Subcutaneous abdominal adipose tissue (tissue), 5 donors: ENCODE measurements around the gene MFSD11.
"Not testable (repeated sequence)": the region's sequence is repeated elsewhere in the genome, so short reads cannot be mapped to it uniquely, and the experiment has no call there.

Source experiments
- H3K27ac ChIP-seq: one replicate; pipeline ENCODE4 v1.7.0; 2013; ENCODE audit warnings: low read depth, mild to moderate bottlenecking, inconsistent platforms, low read length, moderate library complexity
- H3K27me3 ChIP-seq, 5 donors: one replicate each; pipeline ENCODE4 v1.7.0; 2013; ENCODE audit warnings: low read length in 5 of 5, inconsistent platforms in 1 of 5; ENCODE audit not compliant: control insufficient read depth in 5 of 5, insufficient read depth in 4 of 5
- H3K36me3 ChIP-seq, 5 donors: one replicate each; pipeline ENCODE4 v1.7.0; 2013; ENCODE audit warnings: low read length in 5 of 5; ENCODE audit not compliant: control insufficient read depth in 5 of 5, insufficient read depth in 5 of 5
- H3K4me1 ChIP-seq, 5 donors: one replicate each; pipeline ENCODE4 v1.7.0; 2013; ENCODE audit warnings: low read length in 5 of 5, mild to moderate bottlenecking in 3 of 5, moderate library complexity in 1 of 5; ENCODE audit not compliant: control insufficient read depth in 5 of 5, insufficient read depth in 5 of 5
- H3K4me3 ChIP-seq, 5 donors: one replicate each; pipeline ENCODE4 v1.7.0; 2013; ENCODE audit warnings: low read length in 5 of 5, low read depth in 1 of 5
- H3K9ac ChIP-seq, 5 donors: one replicate each; pipeline ENCODE4 v1.7.0; 2013; ENCODE audit warnings: low read length in 5 of 5, mild to moderate bottlenecking in 4 of 5, moderate library complexity in 3 of 5
- H3K9me3 ChIP-seq, 5 donors: one replicate each; pipeline ENCODE4 v1.7.0; 2013; ENCODE audit warnings: low read length in 5 of 5; ENCODE audit not compliant: control insufficient read depth in 5 of 5
- donor health status: healthy.
- donor health status: healthy.
- donor health status: healthy.
- donor health status: healthy.
- donor health status: healthy.

The MFSD11 gene

GRCh38 chr17:76735586-76736348 is 2.2 kb upstream of the MFSD11 start:
- Histone ChIP-seq H3K9me3 (no peaks in the 10 kb centered on the region), H3K27me3 (no peaks in the 10 kb centered on the region), H3K9ac (peak overlapping the region; percentile 88 to 97 (median 96)), H3K4me1 (peaks cover 20 to 66% (median 55%) of the 10 kb centered on the region in 5 donors), H3K27ac (peak overlapping the region; percentile 99), H3K4me3 (peak overlapping the region; percentile 92 to 100 (median 99)), H3K36me3 (peaks cover 23 to 39% (median 30%) of the 10 kb centered on the region in 5 donors)

- Histone ChIP-seq H3K4me1 (peaks cover 20 to 66% (median 55%) of the 10 kb centered on the region in 5 donors), H3K36me3 (peaks cover 21 to 37% (median 26%) of the 10 kb centered on the region in 5 donors), H3K27ac (peak overlapping the region; percentile 99), H3K9ac (peak overlapping the region; percentile 94 to 98 (median 96)), H3K9me3 (no peaks in the 10 kb centered on the region), H3K27me3 (no peaks in the 10 kb centered on the region), H3K4me3 (peak overlapping the region; percentile 92 to 100 (median 99))
These were observed 1.4 kb upstream of the MFSD11 start for GRCh38 chr17:76736349-76737081.

GRCh38 chr17:76737082-76737675 is 740 bp upstream of the MFSD11 start, which contains the start of gene SRSF2:
Gene SRSF2 (minus strand): TSS chr17:76737331. CDS start chr17:76737160, 171 bp downstream.
- peak within 1 kb of the TSS; percentile 94 to 98 (median 96) for H3K9ac ChIP-seq
- peak within 1 kb of the TSS; percentile 99 for H3K27ac ChIP-seq
- H3K4me3 ChIP-seq, result peak within 1 kb of the TSS; percentile 95 to 100 (median 99)
- peaks cover 25 to 37% (median 29%) of the 10 kb centered on the region in 5 donors for H3K36me3 ChIP-seq
- H3K27me3 ChIP-seq, result no peaks in the 10 kb centered on the region
- H3K9me3 ChIP-seq, result no peaks in the 10 kb centered on the region
- H3K4me1 ChIP-seq, result peaks cover 20 to 62% (median 53%) of the 10 kb centered on the region in 5 donors

GRCh38 chr17:76738468-76738850 is 540 bp downstream of the MFSD11 start:
- Histone ChIP-seq H3K4me3 (peak overlapping the region; percentile 90 to 99 (median 95)), H3K36me3 (peaks cover 20 to 37% (median 24%) of the 10 kb centered on the region in 5 donors), H3K4me1 (peaks cover 18 to 50% (median 40%) of the 10 kb centered on the region in 5 donors), H3K27me3 (no peaks in the 10 kb centered on the region), H3K27ac (peak overlapping the region; percentile 99), H3K9ac (peak overlapping the region; percentile 87 to 94 (median 89)), H3K9me3 (no peaks in the 10 kb centered on the region)

GRCh38 chr17:76739568-76740115 is 1.7 kb downstream of the MFSD11 start:
- not testable (repeated sequence) for H3K27ac ChIP-seq

GRCh38 chr17:76740329-76741118 is 2.6 kb downstream of the MFSD11 start:
- peaks cover 8 to 29% (median 19%) of the 10 kb centered on the region in 5 donors for H3K4me1 ChIP-seq
- no peaks in the 10 kb centered on the region for H3K27me3 ChIP-seq
- peaks cover 23 to 37% (median 30%) of the 10 kb centered on the region in 5 donors for H3K36me3 ChIP-seq
- no peaks in the 10 kb centered on the region for H3K9me3 ChIP-seq
- H3K27ac ChIP-seq, result no peak overlapping the region
- H3K9ac ChIP-seq, result no peak overlapping the region
- no peak overlapping the region for H3K4me3 ChIP-seq

More at GRCh38 chr17:76739568-76740115, 1.7 kb downstream of the MFSD11 start:
- Histone ChIP-seq H3K4me1 (peaks cover 13 to 38% (median 28%) of the 10 kb centered on the region in 5 donors), H3K36me3 (peaks cover 20 to 37% (median 27%) of the 10 kb centered on the region in 5 donors)
- not testable (repeated sequence) for H3K9me3 ChIP-seq, H3K4me3 ChIP-seq, H3K27me3 ChIP-seq, H3K9ac ChIP-seq

- no peak overlapping the region for H3K27ac ChIP-seq
- H3K27me3 ChIP-seq, result no peaks in the 10 kb centered on the region
- no peaks in the 10 kb centered on the region for H3K9me3 ChIP-seq
- peaks cover 4 to 21% (median 15%) of the 10 kb centered on the region in 5 donors for H3K4me1 ChIP-seq
- no peak overlapping the region for H3K4me3 ChIP-seq
- H3K36me3 ChIP-seq, result peaks cover 29 to 54% (median 35%) of the 10 kb centered on the region in 5 donors
- no peak overlapping the region for H3K9ac ChIP-seq
These were observed 5.0 kb downstream of the MFSD11 start for GRCh38 chr17:76742958-76743357.

- H3K27ac ChIP-seq, result no peak overlapping the region
- H3K27me3 ChIP-seq, result no peaks in the 10 kb centered on the region
- H3K4me1 ChIP-seq, result peaks cover 0 to 5% (median 0%) of the 10 kb centered on the region in 5 donors
- H3K4me3 ChIP-seq, result no peak overlapping the region
- H3K9me3 ChIP-seq, result no peaks in the 10 kb centered on the region
- H3K9ac ChIP-seq, result no peak overlapping the region
- peaks cover 29 to 61% (median 35%) of the 10 kb centered on the region in 5 donors for H3K36me3 ChIP-seq
These were observed 6.8 kb downstream of the MFSD11 start for GRCh38 chr17:76744747-76745146.

GRCh38 chr17:76745785-76746184 is 7.9 kb downstream of the MFSD11 start:
- H3K4me1 ChIP-seq, H3K9ac ChIP-seq, H3K27ac ChIP-seq, H3K4me3 ChIP-seq, H3K27me3 ChIP-seq, H3K9me3 ChIP-seq: not testable (repeated sequence)
- peaks cover 29 to 63% (median 35%) of the 10 kb centered on the region in 5 donors for H3K36me3 ChIP-seq
